ENCODE data around the gene KLHL12.

KLHL12 gene

GRCh38 chr1:202926581-202927491 lies at the start of gene KLHL12:
Gene KLHL12, minus strand, starts transcription at chr1:202927234. Its CDS starts 2,072 bp downstream, at chr1:202925162.
- DNase-seq = peak; percentile 96

- peak; percentile 68 for DNase-seq
Measured at GRCh38 chr1:202976633-202977032, 49.6 kb upstream of the KLHL12 start.

- no peak for DNase-seq
Measured at GRCh38 chr1:202974856-202975255, 47.8 kb upstream of the KLHL12 start.

GRCh38 chr1:202972046-202972445 lies 45.0 kb upstream of the KLHL12 start:
- DNase-seq = no peak

GRCh38 chr1:202968895-202969295 lies 41.9 kb upstream of the KLHL12 start:
- DNase-seq = peak; percentile 87

- DNase-seq = peak; percentile 25
Measured at GRCh38 chr1:202968351-202968750, 41.3 kb upstream of the KLHL12 start.

- peak; percentile 68 for DNase-seq
Measured at GRCh38 chr1:202967684-202968281, 40.7 kb upstream of the KLHL12 start.

- DNase-seq = peak; percentile 25
Measured at GRCh38 chr1:202966006-202966898, 39.2 kb upstream of the KLHL12 start.

- DNase-seq = no peak
Measured at GRCh38 chr1:202965422-202965821, 38.4 kb upstream of the KLHL12 start.

GRCh38 chr1:202964791-202965410 lies 37.9 kb upstream of the KLHL12 start:
- no peak for DNase-seq

- DNase-seq = no peak
Measured at GRCh38 chr1:202961220-202961880, 34.3 kb upstream of the KLHL12 start.

- DNase-seq = no peak
Measured at GRCh38 chr1:202959276-202959620, 32.2 kb upstream of the KLHL12 start.

- no peak for DNase-seq
Measured at GRCh38 chr1:202958544-202959275, 31.7 kb upstream of the KLHL12 start.

- peak; percentile 91 for DNase-seq
Measured at GRCh38 chr1:202957733-202958543, 30.9 kb upstream of the KLHL12 start, which contains the start of gene ADIPOR1. Gene ADIPOR1, minus strand, starts transcription at chr1:202958312. Its CDS starts 7,242 bp downstream, at chr1:202951070.

GRCh38 chr1:202956969-202957368 lies 29.9 kb upstream of the KLHL12 start:
- DNase-seq = no peak

- DNase-seq = no peak
Measured at GRCh38 chr1:202954057-202954745, 27.2 kb upstream of the KLHL12 start.

- DNase-seq = no peak
Measured at GRCh38 chr1:202953392-202953791, 26.4 kb upstream of the KLHL12 start.

GRCh38 chr1:202952818-202953217 lies 25.8 kb upstream of the KLHL12 start:
- DNase-seq = peak; percentile 100

GRCh38 chr1:202952099-202952498 lies 25.1 kb upstream of the KLHL12 start:
- no peak for DNase-seq

GRCh38 chr1:202951437-202951836 lies 24.4 kb upstream of the KLHL12 start:
- no peak for DNase-seq

Measured in inflammatory macrophage treated with lipopolysaccharide for 4 hours (primary cell).